HG03342 (cell line): Measurements from ENCODE around the gene TMEM167B.
A peak's percentile ranks its signal among the peaks of the same experiment; 100 is the strongest.
"Not testable (repeated sequence)": the region's sequence is repeated elsewhere in the genome, so short reads cannot be mapped to it uniquely, and the experiment has no call there.

Experiments
- ATAC-seq: cut with Tn5 transposase; IDR thresholded peaks from one replicate; pipeline ENCODE4 v1.9.1; 2021; ENCODE audit warnings: mild to moderate bottlenecking, moderate library complexity; ENCODE audit not compliant: unreplicated experiment

TMEM167B gene

DNA sequence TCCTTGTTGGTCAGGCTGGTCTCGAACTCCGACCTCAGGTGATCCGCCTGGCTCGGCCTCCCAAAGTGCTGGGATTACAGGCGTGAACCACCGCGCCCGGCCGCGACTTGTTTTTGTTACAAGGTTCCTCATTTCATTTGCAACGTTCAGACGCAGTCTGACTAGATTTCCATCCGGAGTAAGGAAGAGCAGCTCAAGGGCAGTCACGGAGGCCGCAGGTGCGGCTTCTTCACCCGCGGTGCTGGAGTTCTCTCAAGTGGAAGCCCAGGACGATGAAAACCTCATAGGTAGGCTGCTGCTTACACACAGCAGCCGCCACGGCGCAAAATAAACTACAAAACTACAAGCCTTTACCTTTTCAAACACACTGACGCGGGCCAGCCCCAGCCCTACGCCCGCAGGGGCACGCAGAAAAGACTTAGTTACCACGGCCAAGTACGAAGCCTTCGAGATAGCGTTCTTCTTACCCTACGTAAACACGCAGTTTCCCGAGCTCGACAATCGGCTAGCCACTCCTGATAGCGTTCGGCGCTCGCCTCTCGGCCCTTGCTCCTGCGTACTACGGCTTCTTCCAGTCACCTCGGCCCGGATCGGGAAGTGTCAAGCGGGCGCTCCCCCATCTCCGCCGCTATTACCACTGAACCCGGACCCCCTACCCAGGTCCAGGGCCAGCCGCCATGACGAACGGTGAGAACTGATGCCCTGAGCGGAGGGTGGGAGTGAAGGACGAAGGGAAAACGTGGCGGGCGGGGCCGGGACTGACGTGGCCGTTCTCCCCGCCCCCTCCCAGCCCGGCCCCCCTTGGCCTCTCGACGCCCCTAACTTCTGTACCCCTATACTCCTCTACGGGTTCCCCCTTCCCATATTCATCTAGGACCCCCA lies at the start of gene TMEM167B:
TSS of gene TMEM167B (plus strand) at position 569 of the 882 bp plus-strand sequence. CDS start at position 678, 109 bp downstream.
- ATAC-seq, result peak; percentile 81

GRCh38 chr1:109040989-109041620 lies 49.5 kb upstream of the TMEM167B start:
- peak; percentile 12 for ATAC-seq

DNA sequence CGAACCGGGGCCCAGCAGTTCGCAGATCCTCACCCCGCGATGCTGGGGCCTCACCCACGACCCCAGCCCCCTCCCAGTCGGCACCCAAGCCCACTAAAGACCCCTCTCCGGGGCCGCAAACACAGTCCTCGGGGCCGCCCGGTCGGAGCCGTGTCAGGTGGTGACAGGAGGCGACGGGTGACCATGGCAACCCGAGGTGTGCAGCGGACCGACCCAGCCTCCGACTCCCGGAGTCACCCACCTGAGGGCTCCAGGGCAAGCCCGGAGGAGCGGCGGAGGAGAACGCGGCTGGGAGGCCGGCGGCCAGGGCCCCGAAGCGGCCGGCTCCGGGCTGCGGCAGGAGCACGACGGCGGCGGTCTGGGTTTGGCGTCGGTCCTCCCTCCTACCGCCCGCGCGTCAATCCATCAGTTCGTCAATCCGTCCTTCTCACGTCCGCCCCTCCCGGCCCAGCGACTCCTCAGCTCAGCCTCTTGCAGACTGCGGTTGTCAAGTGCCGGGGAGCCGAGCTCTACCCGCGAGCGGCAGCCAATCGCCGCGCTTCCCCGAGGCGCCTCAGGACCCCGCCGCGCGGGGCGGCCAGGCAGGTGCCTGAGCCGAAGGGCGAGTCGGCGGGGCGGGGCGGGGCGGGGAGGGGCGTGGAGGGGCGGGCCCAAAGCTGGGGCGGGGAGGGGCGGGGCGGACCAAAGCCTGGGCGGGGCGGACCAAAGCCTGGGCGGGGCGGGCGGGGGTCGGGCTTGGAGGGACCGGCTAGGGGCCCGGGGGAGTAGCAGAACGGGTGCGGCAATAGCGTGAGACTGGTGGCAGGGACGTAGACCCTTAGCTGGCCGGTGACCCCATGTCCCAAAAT lies 48.7 kb upstream of the TMEM167B start, which contains the start of gene WDR47:
TSS of gene WDR47 (minus strand) at position 482 of the 848 bp plus-strand sequence. CDS start 18,590 bp downstream, outside the sequence.
- peak; percentile 92 for ATAC-seq

DNA sequence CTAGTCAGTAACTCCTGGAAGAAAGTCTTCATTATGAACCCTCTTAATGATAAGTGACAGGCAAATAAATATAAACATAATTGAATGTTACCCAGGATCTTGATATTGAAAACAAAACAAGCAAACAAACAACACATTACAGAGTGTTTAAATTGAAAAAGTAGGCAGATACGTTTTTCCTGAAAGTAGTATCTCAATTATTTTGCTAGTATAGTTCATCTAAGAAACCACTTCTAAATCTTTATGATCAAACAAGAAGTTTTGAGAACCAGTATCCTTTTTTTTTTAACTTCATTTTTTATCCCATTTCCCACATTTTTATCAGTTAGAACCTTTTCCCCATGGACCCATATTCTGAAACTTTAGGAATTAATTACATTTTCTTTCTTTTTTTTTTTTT lies 45.0 kb upstream of the TMEM167B start:
- ATAC-seq, result no peak

DNA sequence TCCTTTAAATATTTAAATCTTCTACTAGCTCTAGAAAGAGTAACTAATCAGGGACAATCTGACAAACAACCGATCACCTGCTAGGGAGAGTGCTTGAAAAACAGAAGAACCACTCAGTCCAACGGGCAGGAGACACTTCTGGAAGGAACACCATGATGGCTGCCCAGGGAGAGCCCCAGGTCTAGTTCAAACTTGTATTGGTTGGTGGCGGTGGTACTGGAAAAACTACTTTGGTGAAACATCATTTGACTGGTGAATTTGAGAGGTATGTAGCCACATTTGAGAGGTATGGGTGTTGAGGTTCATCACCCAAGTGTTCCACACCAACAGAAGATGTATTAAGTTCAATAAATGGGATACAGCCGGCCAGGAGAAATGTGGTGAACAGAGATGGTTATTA lies 43.9 kb upstream of the TMEM167B start:
- ATAC-seq, result no peak

DNA sequence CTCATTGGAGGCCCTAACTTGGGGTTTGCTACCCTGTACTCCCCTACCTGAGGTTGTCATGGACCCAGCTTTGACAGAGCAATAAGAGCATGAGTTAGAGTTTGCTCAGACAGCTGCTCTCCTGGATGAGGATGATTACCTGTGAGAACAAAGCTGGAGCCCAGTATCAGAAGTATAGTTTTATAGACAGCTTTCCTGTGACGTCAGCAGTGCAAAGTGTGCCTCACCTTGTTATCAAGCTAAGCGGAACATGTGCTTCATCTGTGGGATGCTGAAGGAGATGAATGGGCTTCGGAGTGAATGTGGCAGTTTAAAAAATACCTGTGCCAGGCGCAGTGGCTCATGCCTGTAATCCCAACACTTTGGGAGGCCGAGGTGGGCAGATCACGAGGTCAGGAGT lies 43.2 kb upstream of the TMEM167B start:
- ATAC-seq, result no peak

DNA sequence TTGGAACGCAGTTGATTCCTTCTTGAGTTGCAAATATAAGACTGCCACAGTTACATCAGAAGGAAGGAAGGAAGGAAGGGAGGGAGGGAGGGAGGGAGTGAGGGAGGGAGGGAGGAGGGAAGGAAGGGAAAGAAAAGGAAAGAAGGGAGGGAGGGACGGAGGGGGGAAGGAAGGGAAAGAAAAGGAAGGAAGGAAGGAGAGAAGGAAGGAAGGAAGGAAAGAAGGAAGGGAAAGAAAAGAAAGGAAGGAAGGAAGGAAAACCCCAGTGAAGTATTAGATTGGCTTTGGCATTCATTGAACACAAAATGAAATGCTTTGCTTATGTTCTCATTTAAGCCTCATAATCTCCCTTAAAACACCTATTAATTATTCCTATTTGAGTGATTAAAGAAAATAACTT lies 42.2 kb upstream of the TMEM167B start:
- no peak for ATAC-seq

DNA sequence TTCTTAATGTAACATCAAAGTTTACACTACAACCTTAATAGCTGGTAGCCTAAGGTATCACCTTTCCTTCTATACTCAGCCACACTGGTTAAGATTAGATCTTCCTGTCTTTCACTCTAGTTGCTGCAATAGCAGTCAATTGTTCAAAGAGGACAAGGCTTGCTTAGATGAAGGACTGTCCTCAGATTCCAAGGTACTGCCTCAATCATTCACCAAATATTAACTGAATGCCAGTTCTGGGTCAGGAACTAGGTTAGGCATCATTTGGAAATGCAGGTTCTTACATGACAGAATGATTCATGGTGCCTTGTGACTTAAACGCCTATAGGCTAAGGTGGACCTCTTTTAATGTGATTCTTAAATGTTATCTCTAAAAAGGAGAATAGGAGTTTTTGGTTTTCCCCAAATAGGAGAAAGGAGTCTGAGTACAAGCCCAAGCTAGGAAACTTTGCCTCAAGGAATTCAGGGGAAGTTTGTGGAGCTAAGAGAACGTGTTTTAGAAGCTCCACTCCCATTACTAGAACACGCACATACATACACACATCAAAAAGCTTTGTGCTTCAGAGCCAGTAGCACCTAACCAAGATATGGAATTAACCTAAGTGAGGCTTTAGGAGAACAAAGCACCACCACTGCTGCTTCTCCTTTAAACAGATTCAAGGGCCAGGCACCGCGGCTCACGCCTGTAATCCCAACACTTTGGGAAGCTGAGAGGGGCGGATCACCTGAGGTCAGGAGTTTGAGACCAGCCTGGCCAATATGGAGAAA lies 40.2 kb upstream of the TMEM167B start:
- ATAC-seq, result no peak

- not testable (repeated sequence) for ATAC-seq
These were observed 38.4 kb upstream of the TMEM167B start for GRCh38 chr1:109052145-109052544.

DNA sequence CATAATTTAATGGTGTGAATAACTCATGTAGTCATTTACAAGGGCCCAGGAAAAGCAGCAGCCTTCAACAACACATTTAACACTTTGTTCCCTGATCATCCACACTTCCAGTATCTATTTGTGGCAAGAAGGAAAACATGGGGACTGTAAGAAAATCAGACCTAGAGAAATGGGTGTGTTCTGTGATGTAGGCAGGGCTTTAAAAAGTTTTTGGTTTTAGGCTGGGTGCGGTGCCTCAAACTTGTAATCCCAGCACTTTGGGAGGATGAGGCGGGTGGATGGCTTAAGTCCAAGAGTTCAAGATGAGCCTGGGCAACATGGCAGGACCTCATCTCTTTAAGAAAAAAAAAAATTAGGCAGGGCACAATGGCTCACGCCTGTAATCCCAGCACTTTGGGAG lies 34.5 kb upstream of the TMEM167B start:
- ATAC-seq, result no peak

DNA sequence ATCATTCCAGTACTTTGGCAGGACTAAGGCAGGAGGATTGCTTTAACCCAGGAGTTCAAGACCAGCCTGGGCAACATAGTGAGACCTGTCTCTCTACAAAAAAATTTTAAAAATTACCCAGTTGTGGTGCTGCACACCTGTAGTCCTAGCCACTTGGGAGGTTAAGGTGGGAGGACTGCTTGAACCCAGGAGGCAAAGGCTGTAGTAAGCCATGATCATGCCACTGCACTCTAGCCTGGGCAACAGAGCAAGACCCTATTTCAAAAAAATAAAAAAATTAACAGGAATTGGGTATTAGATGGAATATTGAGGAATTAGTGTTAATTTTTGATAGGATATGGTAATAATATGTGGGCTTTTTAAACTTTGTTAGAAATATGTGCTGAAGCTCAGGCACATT lies 31.5 kb upstream of the TMEM167B start:
- no peak for ATAC-seq

DNA sequence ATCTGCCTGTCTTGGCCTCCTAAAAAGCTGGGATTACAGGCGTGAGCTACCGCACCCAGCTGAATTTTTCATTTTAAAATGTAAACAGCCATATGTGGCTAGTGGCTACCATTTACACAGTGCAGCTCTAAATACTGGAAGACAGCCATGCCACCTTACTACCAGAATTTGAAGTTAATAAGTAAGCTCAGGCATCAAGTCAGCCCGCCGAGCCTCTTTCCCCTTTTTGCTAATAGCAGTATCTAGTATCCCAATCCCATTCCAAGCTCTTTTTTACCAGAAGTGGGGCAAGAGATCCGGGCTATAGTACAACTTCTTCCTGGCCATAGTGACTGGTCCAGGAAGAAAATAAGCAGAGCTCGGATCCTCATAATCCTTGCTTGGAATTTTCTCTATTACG lies 29.9 kb upstream of the TMEM167B start:
- no peak for ATAC-seq

GRCh38 chr1:109061183-109061582 lies 29.4 kb upstream of the TMEM167B start:
- no peak for ATAC-seq

DNA sequence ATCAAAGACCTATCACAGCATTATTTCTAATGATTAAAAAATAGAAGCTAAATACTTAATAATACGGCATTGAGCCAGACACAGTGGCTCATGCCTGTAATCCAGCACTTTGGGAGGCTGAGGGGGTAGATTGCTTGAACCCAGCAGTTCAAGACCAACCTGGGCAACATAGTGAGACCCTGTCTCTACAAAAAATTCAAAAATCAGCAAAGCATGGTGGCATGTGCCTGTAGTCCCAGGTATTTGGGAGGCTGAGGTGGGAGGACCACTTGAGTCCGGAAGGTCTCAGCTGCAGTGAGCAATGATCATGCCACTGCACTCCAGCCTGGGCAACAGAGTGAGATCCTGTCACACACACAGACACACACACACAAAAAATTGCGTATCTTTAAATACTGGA lies 25.4 kb upstream of the TMEM167B start:
- no peak for ATAC-seq

- no peak for ATAC-seq
These were observed 22.7 kb upstream of the TMEM167B start for GRCh38 chr1:109067883-109068282.

DNA sequence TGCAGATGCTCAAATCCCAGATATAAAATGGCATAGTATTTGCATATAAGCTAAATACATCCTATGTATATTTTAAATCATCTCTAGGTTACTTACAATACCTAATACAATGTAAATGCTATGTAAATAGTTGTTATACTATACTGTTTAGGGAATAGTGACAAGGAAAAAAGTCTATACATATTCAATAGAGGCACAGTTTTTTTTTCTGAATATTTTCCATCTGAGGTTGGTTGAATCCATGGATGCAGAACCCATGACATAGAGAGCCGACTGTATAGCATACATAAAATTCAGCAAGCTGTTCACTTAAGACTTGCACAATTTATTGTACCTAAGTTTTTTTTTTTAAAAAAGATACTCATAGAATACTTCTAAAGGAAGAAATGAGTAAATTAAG lies 21.3 kb upstream of the TMEM167B start:
- no peak for ATAC-seq

GRCh38 chr1:109075531-109076490 lies 14.8 kb upstream of the TMEM167B start, which contains the start of gene TAF13:
Gene TAF13 (minus strand): TSS chr1:109076003. CDS start chr1:109075947, 56 bp downstream.
- ATAC-seq, result peak; percentile 99

DNA sequence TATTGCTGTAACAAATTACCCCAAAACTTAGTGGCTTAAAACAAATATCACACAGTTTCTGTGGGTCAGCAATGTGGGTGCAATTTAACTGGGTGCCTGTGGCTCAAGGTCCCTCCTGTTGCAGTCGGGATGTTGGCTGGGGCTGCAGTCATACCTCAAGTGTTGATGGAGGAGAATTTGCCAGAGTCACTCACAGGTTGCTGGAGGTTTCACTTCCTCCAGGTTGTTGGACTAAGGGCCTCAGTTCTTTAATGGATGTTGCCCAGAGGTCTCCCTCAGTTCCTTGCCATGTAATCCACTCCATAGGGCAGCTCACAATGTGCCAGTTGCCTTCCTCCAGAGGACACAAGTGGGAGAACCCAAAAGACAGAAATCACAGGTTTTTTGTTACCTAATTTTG lies 12.2 kb upstream of the TMEM167B start:
- ATAC-seq, result no peak

DNA sequence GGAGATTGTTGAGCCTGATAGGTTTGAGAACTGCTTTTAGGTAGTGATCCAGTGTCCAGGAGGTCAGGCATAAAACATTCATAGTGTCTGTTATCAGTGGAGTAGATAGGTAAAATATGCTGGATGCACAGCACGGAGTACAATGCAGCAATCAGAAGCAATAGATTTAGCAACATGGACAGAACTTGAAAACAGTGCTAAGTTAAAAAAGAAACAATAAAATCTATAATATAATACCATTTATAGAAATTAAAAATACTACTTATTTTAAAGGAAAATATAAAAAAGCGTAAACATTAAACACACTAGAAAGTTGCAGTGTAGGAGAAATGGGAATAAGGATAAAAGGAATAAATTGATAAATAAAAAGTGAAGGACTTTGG lies 11.3 kb upstream of the TMEM167B start:
- no peak for ATAC-seq
